ENCODE measurements around the gene ZNF397.

ZNF397 gene

DNA sequence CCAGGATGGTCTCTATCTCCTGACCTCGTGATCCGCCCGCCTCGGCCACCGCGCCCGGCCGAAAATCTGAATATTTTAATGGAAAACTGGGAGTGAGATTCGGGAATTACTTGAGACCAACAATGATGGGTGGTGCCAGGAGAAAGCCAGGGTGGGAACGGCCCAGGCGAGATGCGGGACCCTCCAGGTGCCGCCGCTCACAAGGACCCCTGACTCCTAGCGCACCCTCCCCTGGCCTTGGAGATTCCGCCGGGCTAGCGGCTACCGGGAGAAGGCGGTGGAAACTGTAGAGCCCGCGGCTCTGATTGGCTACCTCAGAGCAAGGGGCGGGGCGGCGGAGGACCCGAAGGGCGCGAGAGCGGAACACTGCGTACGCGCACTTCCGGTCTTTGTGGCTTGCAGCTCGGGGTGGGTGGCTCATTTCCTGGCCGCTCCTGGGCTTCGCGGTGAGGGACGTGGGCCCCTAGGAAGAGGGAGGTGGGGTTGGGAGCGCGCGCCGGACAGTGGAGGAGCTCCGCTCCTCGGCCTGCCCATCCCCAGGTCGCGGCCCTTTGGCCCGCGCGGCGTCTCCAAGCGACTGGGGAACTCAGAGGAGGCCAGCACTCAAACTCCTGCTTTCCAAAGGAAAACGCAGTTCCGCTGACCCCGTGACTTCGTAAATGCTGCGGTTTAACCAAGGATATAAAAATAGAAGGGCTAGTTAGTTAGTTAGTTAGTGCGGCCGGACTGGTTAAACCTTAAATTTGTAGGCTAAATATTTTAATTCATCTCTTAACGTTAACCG is at the start of gene ZNF397:
Gene ZNF397 (plus strand): TSS at position 371 of the 784 bp plus-strand sequence. CDS start 1,437 bp downstream, outside the sequence.
- H3K4me3 ChIP-seq (ENCODE audit: low read depth, low read length), result peak within 1 kb of the TSS; percentile 75
- TF ChIP-seq CTCF (IDR thresholded peaks at IDR 0.05; ENCODE audit: low read depth, low read length), result no peak

- H3K4me3 ChIP-seq (ENCODE audit: low read depth, low read length), result no peak overlapping the region
- no peak for TF ChIP-seq CTCF (IDR thresholded peaks at IDR 0.05; ENCODE audit: low read depth, low read length)
Observed at GRCh38 chr18:35191698-35192025, 49.2 kb upstream of the ZNF397 start.

DNA sequence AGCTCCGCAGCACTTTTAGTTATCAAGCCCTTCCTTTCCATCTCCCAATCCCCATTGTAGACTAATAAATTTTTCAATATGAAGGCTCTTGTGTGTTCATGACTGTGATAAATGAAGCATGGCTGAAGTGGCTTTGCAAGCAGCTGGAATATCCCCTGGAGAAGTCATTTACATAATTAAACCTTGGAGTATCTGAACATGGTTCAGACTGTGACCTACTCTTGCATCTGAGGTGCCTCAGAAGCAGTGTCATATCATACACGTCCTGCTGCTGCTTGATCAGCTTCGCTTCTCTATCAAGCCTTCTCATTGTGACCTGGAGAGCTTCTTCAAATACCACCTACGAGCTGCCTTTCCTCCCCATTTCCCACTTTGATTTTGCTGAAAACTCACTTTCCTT is 48.4 kb upstream of the ZNF397 start:
- TF ChIP-seq CTCF (IDR thresholded peaks at IDR 0.05; ENCODE audit: low read depth, low read length), result no peak
- no peak overlapping the region for H3K4me3 ChIP-seq (ENCODE audit: low read depth, low read length)

DNA sequence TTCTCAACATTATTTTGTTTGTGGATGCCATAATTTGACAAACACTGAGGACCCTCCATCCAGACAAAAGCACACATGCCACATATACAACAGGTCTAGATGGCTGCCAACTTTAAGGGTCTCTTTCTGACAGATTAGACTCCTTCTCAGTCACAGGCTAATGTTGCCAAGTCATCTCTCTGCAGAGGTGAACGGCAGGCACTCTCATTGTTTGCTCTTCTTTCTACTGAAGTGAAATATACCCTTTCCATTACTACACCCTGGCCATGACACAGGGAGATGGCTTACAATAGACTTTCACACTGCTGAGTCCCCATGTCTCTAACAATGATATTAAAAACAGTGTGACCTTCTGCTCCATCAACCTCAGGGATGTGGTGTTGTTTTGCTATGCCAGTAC is 47.5 kb upstream of the ZNF397 start:
- no peak for TF ChIP-seq CTCF (IDR thresholded peaks at IDR 0.05; ENCODE audit: low read depth, low read length)

DNA sequence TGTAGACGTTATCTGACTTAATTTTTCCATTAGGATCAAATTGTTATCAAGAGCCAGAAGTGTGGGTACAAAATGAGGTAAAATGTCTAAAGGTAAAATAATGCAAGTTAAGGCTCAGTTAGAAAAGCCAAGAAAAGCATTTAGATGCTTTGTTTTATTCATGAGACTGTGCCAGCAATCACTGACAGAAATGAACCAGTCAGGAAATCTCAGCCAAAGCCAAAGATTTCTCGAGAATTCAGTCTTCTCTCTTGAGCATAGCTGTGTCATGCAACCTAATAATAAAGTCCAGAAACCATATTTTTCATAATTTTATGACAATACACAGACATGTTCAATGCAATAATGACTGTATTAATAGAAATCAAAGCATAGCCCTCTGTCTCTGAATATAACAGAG is 43.5 kb upstream of the ZNF397 start:
- H3K4me3 ChIP-seq (ENCODE audit: low read depth, low read length), result no peak overlapping the region
- no peak for TF ChIP-seq CTCF (IDR thresholded peaks at IDR 0.05; ENCODE audit: low read depth, low read length)

More for the DNA sequence above, 47.5 kb upstream of the ZNF397 start:
- no peak overlapping the region for H3K4me3 ChIP-seq (ENCODE audit: low read depth, low read length)

DNA sequence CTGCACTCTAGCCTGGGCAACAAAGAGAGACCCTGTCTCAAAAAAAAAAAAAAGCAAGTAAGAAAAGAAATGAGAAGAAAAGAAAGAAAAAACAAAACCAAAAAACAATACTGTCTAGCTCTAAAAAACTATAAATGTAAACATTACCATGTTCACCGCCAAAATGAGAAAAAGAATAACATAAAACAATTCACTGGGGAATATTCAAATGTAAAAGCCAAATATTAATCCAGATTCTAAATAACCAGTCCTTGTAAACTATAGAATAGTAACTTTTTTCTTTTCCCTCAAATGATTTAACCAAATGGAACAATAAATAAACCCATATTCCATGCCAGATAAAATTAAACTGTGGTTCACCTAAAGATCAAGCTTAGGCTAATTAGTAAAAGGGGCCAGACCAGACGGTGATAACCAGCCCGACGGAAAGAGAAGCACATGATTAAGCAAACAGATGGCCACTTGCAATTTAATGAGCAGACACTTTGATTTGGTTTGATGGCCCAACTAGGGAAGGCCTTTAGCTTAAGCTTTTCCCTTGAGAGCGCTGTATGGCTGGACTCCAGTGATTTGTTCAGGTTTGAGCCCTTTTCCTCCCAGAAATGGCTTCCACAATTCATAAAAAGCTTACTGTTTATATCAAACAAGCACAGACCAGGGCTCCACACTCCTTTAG is 39.4 kb upstream of the ZNF397 start:
- H3K4me3 ChIP-seq (ENCODE audit: low read depth, low read length), result no peak overlapping the region
- TF ChIP-seq CTCF (IDR thresholded peaks at IDR 0.05; ENCODE audit: low read depth, low read length), result no peak

- no peak overlapping the region for H3K4me3 ChIP-seq (ENCODE audit: low read depth, low read length)
- no peak for TF ChIP-seq CTCF (IDR thresholded peaks at IDR 0.05; ENCODE audit: low read depth, low read length)
Observed at GRCh38 chr18:35203067-35203466, 37.8 kb upstream of the ZNF397 start.
